HG03378 (cell line): ENCODE data around the gene CCNL2.
"Not testable (repeated sequence)": the region's sequence is repeated elsewhere in the genome, so short reads cannot be mapped to it uniquely, and the experiment has no call there.

ENCODE experiments used
- ATAC-seq: cut with Tn5 transposase; IDR thresholded peaks from one replicate; pipeline ENCODE4 v1.9.1; 2021; ENCODE audit warnings: mild to moderate bottlenecking, moderate library complexity; ENCODE audit not compliant: unreplicated experiment

The CCNL2 gene

GRCh38 chr1:1421147-1421906 lies 22.2 kb upstream of the CCNL2 start, which contains the start of gene ANKRD65:
Gene ANKRD65, minus strand, starts transcription at chr1:1421276. Its CDS starts 271 bp downstream, at chr1:1421005.
- ATAC-seq = no peak

DNA sequence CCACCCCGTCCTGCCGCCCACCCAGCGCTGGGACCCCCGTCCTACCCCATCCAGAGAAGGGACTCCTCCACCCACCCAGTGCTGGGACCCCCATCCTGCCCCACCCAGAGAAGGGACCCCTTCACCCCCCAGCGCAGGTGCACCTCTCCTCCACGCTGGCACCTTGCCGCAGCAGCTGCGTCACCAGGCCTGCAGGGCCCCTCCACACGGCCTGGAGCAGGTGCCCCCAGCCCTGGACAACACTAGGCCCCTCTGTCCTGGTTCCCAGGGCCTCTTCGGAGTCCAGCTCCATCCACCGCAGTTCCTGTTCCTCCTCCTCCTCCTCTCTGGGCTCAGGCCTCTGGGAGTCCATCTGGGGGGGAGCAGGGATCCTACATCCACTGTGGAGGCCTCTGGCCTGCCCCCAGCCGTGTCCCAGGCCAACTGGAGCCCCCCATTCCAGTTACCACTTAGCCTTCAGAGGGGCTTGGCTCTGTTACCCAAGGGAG lies 21.6 kb upstream of the CCNL2 start:
- ATAC-seq = no peak

DNA sequence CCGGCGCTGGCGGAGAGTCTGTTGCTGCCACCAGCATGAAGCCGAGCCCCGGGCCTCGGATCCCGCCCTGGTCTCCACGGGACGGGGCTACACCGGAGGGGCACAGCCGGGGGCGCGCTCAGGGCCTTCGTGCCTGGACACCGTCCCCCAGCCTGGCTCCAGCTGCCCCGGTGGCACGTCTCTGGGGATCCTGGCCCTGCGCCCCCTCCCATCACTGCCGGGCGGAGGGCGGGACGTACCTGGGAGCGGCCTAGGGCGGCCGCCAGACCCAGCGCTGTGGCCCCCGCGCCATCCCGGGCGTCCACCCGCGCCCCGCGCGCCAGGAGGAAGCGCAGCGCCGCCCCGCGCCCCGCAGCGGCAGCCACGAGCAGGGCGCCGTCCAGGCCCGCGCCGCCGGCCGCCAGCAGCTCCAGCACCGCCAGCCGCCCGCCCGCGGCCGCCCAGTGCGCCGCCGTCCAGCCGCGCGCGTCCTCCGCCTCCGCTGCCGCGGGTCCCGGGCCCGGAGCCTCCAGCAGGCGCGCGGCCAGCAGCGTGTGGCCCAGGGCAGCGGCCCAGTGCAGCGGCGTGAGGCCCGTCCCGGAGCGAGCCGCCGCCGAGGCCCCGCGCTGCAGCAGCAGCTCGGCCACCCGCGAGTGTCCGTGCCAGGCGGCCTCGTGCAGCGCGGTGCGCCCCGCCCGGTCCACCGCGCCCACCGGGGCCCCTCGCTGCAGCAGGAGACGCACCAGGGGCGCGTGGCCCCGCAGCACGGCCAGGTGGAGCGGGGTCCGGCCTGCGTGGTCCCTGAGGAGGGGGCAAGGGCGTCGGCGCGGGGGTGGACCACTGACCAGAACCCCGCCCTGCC lies 20.9 kb upstream of the CCNL2 start:
- no peak for ATAC-seq

GRCh38 chr1:1419363-1419812 lies 20.3 kb upstream of the CCNL2 start:
- no peak for ATAC-seq

DNA sequence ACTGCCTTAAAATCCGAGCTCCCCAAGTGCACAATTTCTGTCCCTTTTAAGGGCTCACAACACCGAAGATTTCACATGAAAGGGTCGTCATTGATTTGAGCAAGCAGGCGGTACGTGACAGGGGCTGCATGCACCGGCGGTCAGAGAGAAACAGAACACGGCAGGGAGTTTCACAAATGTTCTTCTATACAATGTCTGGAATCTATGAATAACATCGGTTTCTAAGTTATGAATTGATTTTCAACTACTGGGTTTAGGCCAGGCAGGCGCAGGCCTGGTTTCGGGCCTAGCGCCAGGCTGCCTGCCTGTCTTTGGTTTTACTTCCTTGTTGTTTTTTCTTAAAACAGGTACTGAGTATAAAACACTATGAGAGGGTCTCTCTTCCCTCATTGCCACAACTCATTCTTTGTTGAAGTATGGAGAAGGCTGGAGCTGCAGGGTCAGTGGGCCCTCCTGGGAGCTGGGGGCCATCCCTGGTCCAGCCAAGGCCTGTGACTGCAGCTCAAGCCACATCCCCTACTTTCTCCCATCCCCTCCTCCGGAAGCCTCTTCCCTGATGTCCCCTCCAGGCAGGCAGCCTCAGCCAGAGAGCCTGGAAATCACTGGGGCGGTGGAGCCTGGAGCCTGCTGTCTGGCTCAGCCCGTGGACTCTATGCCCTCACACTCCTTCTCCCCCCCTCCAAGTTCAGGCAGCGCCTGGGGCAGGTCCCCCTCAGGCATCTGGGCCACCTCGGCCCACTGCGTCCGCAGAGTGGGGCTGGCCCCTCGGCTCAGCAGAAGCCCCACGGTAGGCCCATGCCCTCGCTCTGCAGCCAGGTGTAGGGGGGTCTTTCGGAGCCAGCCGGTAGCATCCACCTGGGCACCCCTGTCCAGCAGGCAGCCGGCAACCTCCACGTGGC lies 19.6 kb upstream of the CCNL2 start:
- no peak for ATAC-seq

DNA sequence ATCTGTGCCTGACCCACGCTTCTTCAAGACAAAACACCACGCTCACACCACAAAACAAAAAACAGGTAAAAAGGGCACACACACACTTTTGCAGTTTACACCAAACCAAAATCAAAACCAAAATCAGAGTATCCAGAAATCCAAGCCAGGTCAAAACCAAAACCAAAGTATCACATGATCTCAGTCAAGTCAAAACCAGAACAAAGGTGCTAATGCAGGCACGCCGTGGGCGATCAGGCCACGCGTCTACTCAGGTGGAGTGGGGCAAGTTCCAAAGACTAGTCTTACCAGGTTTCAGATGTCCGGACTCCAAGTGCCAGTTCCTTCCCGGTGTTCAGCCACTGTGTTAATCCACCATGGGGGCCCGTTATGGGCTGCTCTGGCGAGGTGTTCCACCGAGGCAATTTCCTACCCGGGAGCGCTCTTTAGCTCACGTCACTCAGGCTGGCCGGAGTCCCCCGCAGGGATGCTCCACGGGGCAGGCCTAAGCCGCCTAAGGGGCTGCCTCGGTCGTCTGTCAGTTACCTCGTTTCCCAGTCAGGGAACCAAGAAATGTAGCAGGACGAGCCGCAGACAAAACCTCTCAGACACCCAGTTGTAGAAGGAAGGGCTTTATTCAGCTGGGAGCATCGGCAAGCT lies 18.8 kb upstream of the CCNL2 start:
- not testable (repeated sequence) for ATAC-seq

DNA sequence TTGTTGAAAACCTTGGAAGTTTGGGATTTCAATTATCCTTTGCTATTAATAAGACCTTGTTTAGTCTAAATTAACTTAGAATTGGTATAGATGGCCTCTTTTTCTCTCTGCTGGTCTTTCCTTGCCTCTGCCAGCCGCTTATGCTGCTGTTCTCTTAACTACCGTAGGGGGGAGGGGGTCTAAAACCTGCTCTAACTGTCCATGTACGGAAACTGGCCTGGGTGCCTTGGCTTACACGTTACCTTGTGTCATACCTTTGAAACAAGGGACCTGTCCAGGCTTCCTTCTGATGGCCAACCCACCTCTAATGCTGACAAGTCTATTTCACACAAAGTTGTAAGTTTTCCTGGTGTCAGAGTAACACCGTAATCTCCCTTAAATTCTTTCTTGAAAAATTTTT lies 18.3 kb upstream of the CCNL2 start:
- not testable (repeated sequence) for ATAC-seq

DNA sequence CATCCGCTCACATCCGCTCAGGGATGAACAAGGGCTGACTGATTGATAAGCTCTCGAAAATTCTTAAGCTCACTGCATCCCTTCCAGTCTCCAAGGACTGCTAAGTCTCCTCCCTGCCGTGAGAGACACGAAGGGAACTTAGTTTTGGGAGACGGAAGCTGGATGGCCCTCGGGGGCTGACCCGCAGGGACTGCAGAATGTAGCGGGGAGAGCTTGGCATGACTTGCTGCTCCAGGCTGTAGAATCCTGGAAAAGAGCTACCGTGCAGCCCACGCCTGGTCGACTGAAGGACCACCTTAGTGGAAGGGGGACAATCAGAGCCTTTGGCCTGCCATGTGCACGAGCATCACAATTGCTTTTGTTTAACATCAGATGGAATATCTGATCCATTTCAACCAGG lies 16.6 kb upstream of the CCNL2 start:
- no peak for ATAC-seq

DNA sequence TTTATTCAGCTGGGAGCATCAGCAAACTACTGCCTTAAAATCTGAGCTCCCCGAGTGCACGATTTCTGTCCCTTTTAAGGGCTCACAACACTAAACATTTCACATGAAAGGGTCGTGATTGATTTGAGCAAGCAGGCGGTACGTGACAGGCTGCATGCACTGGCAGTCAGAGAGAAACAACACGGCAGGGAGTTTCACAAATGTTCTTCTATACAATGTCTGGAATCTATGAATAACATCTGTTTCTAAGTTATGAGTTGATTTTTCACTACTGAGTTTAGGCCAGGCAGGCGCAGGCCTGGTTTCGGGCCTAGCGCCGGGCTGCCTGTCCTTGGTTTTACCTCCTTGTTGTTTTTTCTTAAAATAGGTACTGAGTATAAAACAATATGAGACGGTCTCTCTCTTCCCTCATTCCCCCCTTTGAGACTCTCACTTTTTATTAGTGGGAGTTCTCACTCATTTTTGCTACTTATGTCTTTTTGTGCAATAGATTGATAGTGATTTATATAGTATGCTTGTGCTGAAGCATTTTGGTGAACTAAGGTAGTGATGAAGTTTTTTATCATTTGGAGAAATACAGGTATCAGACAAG lies 13.3 kb upstream of the CCNL2 start:
- ATAC-seq = not testable (repeated sequence)

GRCh38 chr1:1411626-1412025 lies 12.5 kb upstream of the CCNL2 start:
- ATAC-seq = no peak

GRCh38 chr1:1410238-1410637 lies 11.1 kb upstream of the CCNL2 start:
- ATAC-seq = not testable (repeated sequence)

DNA sequence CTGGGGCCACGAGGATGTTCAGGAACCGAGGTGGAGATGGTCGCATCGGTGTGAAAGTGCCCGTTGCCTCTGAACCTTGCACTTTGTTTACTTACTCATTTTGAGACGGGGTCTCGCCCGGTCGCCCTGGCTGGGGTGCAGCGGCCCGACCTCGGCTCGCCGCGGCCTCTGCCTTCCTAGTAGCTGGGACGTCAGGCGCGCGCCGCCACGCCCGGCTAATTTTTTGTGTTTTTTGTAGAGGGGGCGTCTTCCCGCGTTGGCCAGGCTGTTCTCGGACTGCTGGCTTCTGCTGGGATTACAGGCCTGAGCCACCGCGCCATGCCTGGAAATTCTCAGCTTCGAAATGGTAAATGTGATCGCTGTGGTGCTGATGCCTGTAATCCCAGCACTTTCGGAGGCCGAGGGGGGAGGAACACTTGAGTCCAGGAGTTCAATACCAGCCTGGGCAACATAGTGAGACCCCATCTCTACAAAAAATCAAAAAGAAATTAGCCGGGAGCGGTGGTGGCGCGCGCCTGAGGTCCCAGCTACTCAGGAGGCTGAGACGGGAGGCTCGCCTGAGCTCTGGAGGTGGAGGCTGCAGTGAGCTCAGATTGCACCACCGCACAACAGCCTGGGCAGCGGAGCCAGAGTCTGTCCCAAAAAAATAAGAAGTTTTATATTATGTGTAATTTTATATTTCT lies 8.6 kb upstream of the CCNL2 start:
- no peak for ATAC-seq

GRCh38 chr1:1406821-1407635 lies 7.9 kb upstream of the CCNL2 start, which contains the start of gene MRPL20:
Gene MRPL20, minus strand, starts transcription at chr1:1407293. Its CDS starts 76 bp downstream, at chr1:1407217.
- peak; percentile 68 for ATAC-seq

DNA sequence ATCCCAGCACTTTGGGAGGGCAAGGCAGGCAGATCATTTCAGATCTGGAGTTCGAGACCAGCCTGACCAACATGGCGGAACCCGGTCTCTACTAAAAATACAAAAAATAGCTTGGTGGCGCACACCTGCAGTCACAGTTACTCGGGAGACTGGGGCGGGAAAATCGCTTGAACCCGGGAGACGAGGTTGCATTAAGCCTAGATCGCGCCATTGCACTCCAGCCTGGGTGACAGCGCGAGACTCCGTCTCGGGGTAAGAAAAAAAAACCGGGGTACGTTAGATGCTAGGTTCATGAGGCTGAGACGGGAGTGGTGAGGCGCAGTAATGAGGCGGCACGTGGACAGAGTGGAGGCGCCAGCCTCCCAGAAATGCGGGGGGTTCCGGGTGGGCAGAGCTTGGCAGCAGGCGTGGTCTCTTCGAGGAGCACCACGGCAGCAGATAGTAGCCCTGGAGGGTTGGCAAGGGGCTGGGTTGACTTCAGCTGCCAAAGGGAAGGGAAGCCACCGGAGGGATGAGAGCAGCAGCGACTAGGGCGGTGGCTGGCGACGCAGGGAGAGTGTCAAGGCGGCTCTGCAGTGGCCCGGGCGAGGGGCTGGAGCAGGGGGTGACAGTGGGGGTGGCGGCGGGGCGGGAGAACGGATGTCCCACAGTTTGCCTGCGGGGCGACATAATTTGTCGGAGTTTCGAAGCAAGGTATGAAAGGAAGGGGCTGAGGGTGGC lies 7.1 kb upstream of the CCNL2 start:
- no peak for ATAC-seq

DNA sequence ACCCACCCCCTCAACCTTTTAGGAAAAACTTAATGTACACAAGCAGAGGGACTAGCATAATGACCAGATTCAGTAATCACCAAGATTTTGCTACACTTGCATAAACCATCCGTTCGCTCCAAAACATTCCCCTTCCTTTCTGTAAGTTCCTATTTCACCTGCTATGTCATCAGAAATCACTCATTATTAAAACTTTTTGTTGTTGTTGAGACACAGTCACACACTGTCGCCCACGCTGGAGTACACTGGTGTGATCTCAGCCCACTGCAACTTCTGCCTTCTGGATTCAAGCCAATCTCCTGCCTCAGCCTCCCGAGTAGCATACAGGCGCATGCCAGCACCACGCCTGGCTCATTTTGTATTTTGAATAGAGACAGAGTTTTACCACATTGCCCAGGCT lies 4.5 kb upstream of the CCNL2 start:
- ATAC-seq = no peak

- ATAC-seq = not testable (repeated sequence)
Measured at GRCh38 chr1:1402901-1403392, 3.8 kb upstream of the CCNL2 start.

GRCh38 chr1:1402072-1402900 lies 3.2 kb upstream of the CCNL2 start:
- no peak for ATAC-seq
